ENCODE results near the gene HRAS. TPM values are rescaled to one million over a fixed set of nuclear protein-coding genes. Genes with fewer than 3 reads are reported as not detected.

Gene HRAS
- total RNA-seq, result 10 to 100 TPM; 23.7 to 23.9 TPM
- polyA plus RNA-seq (2013, experiment 1 of 2), result 25.0 TPM
- 28.5 TPM for polyA plus RNA-seq (2013, experiment 2 of 2)
- total RNA-seq, result 9.7 to 47.2 (median 18.0) reads per million in 172 experiments

GRCh38 chr11:535519-536454 lies at the start of gene HRAS:
HRAS (minus strand) TSS chr11:535576.
- peak; percentile 90 for ATAC-seq (ENCODE audit: poor library complexity)
- Histone ChIP-seq H3K4me3 (ENCODE audit: low read length) (peak within 1 kb of the TSS; percentile 71), H3K4me1 (ENCODE audit: insufficient read depth, low read length) (peaks cover 44% of the 10 kb centered on the region), H3K9me3 (ENCODE audit: control insufficient read depth in 1 of 2, insufficient read depth in 1 of 2, low read length in 2 of 2) (no peaks in the 10 kb centered on the region), H3K27me3 (ENCODE audit: control insufficient read depth in 1 of 2, insufficient read depth in 2 of 2, low read length in 2 of 2) (no peaks in the 10 kb centered on the region), H3K27ac (ENCODE audit: low read depth in 1 of 2, low read length in 2 of 2) (peak within 1 kb of the TSS; percentile 73 to 79), H3K36me3 (ENCODE audit: insufficient read depth, low read length) (peaks cover 26% of the 10 kb centered on the region)
- TF ChIP-seq, protein P1, sequence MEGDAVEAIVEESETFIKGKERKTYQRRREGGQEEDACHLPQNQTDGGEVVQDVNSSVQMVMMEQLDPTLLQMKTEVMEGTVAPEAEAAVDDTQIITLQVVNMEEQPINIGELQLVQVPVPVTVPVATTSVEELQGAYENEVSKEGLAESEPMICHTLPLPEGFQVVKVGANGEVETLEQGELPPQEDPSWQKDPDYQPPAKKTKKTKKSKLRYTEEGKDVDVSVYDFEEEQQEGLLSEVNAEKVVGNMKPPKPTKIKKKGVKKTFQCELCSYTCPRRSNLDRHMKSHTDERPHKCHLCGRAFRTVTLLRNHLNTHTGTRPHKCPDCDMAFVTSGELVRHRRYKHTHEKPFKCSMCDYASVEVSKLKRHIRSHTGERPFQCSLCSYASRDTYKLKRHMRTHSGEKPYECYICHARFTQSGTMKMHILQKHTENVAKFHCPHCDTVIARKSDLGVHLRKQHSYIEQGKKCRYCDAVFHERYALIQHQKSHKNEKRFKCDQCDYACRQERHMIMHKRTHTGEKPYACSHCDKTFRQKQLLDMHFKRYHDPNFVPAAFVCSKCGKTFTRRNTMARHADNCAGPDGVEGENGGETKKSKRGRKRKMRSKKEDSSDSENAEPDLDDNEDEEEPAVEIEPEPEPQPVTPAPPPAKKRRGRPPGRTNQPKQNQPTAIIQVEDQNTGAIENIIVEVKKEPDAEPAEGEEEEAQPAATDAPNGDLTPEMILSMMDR (IDR thresholded peaks at IDR 0.05), result no peak
- DNase-seq, result peak; percentile 89 to 99 (median 96)
- H3K36me3 Mint-ChIP-seq (ENCODE audit: low read depth), result peaks cover 13% of the 10 kb centered on the region
- ChIA-PET CTCF (interaction anchor here (1.1 to 1.2 kb wide), 2 partner anchors 19 to 187 kb away, joined by 3 read pairs; no protein-coding TSS in a partner anchor), POLR2A (interaction anchor here (0.6 to 3.3 kb wide), 15 partner anchors 17 to 329 kb away, joined by 3 to 24 read pairs (median 6); partner anchors contain the start of genes BET1L, IRF7, PHRF1 and PNPLA2)
- no peaks in the 10 kb centered on the region for H3K9me3 Mint-ChIP-seq
- peak within 1 kb of the TSS; percentile 98 for H3K4me3 Mint-ChIP-seq
- peaks cover 16% of the 10 kb centered on the region for H3K4me1 Mint-ChIP-seq (ENCODE audit: low read depth)
- no peaks in the 10 kb centered on the region for H3K27me3 Mint-ChIP-seq
- H3K27ac Mint-ChIP-seq, result peak within 1 kb of the TSS; percentile 93
- intact Hi-C loops (cut with DNase I, micrococcal nuclease), result loop anchor here (1.0 to 5.0 kb wide), 5 partner anchors 17 to 262 kb away; partner anchors contain the start of genes DEAF1 (in 1 of the 2), RNH1 (in 1 of the 2), SLC25A22 (in 1 of the 2) and TMEM80 (in 1 of the 2)

DNA sequence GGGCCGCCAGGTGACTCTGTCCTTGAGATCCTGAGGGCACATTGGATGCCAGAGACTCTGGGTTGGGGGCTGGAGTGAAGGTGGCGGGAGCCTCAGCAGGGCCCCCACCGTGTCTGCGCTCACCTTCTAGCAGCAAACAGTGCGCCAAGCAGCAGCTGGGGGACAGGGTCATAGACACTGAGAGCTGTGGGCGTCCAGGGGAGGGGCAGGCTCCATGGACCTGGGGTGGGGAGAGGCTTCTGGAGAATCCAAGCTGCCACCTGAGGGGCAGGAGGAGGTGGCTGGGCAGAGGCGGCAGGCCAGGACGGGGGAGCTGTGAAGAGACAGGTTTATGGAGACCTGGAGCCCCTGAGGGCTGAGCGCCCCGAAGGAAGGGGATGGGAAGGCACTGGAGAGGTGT lies 48.9 kb upstream of the HRAS start:
- H3K4me1 ChIP-seq (ENCODE audit: insufficient read depth, low read length), result peaks cover 42% of the 10 kb centered on the region
- H3K36me3 ChIP-seq (ENCODE audit: insufficient read depth, low read length), result peaks cover 46% of the 10 kb centered on the region
- TF ChIP-seq, protein P1 (IDR thresholded peaks at IDR 0.05), result no peak
- CTCF ChIA-PET, result no interaction called here
- Mint-ChIP-seq H3K9me3 (no peaks in the 10 kb centered on the region), H3K36me3 (ENCODE audit: low read depth) (peaks cover 61% of the 10 kb centered on the region), H3K4me3 (no peak overlapping the region), H3K27ac (peak overlapping the region; percentile 39), H3K4me1 (ENCODE audit: low read depth) (peaks cover 35% of the 10 kb centered on the region), H3K27me3 (no peaks in the 10 kb centered on the region)
- no peak overlapping the region for H3K27ac ChIP-seq (ENCODE audit: low read depth in 1 of 2, low read length in 2 of 2)
- intact Hi-C loops (cut with DNase I, micrococcal nuclease), result no loop called here
- DNase-seq, result no peak
- no peak overlapping the region for H3K4me3 ChIP-seq (ENCODE audit: low read length)
- ATAC-seq (ENCODE audit: poor library complexity), result no peak
- H3K27me3 ChIP-seq (ENCODE audit: control insufficient read depth in 1 of 2, insufficient read depth in 2 of 2, low read length in 2 of 2), result no peaks in the 10 kb centered on the region
- no peaks in the 10 kb centered on the region for H3K9me3 ChIP-seq (ENCODE audit: control insufficient read depth in 1 of 2, insufficient read depth in 1 of 2, low read length in 2 of 2)
- POLR2A ChIA-PET, result interaction anchor here (1.7 kb wide), 1 partner anchor 9 kb away, joined by 8 read pairs; the partner anchor contains the start of gene PHRF1

DNA sequence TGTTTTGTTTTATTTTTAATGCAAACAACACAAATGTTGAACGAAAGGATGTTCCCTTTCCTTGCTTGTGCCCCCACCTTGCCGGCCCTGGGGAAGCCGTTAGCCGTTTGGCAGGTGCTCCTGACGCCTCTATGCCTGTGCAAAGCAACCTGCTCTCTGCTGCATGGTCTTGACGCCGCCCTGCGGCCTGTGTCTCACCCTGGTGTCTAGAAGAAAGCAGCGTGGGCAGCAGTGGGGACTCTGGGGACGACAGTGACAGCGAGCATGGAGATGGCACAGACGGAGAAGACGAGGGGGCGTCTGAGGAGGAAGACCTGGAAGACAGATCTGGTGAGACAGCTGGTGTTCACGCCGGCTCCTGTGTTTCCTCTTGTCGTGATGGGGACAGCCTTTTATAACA lies 46.4 kb upstream of the HRAS start:
- CTCF ChIA-PET, result no interaction called here
- intact Hi-C loops (cut with DNase I, micrococcal nuclease), result no loop called here

More for the DNA sequence above, 46.4 kb upstream of the HRAS start:
- TF ChIP-seq, protein P1 (IDR thresholded peaks at IDR 0.05), result no peak
- H3K9me3 ChIP-seq (ENCODE audit: control insufficient read depth in 1 of 2, insufficient read depth in 1 of 2, low read length in 2 of 2), result no peaks in the 10 kb centered on the region
- no peaks in the 10 kb centered on the region for H3K27me3 ChIP-seq (ENCODE audit: control insufficient read depth in 1 of 2, insufficient read depth in 2 of 2, low read length in 2 of 2)
- no peak overlapping the region for H3K27ac ChIP-seq (ENCODE audit: low read depth in 1 of 2, low read length in 2 of 2)
- peaks cover 49% of the 10 kb centered on the region for H3K4me1 ChIP-seq (ENCODE audit: insufficient read depth, low read length)
- no peak overlapping the region for H3K4me3 ChIP-seq (ENCODE audit: low read length)
- Mint-ChIP-seq H3K4me1 (ENCODE audit: low read depth) (peaks cover 41% of the 10 kb centered on the region), H3K27ac (no peak overlapping the region), H3K9me3 (no peaks in the 10 kb centered on the region), H3K27me3 (no peaks in the 10 kb centered on the region), H3K4me3 (peak overlapping the region; percentile 4), H3K36me3 (ENCODE audit: low read depth) (peaks cover 41% of the 10 kb centered on the region)
- ATAC-seq (ENCODE audit: poor library complexity) (no peak), DNase-seq (no peak)
- peaks cover 37% of the 10 kb centered on the region for H3K36me3 ChIP-seq (ENCODE audit: insufficient read depth, low read length)
- POLR2A ChIA-PET, result interaction anchor here (0.5 kb wide), 1 partner anchor 10 kb away, joined by 3 read pairs; no protein-coding TSS in a partner anchor

All from CD4-positive, alpha-beta T cell (primary cell).